Cardiac fibroblast (primary cell): ENCODE results near the gene FBXO3.
A peak's percentile ranks its signal among the peaks of the same experiment; 100 is the strongest.

Experiments
- DNase-seq, 2 donors: peaks; one replicate each; pipeline versions ENCODE4 v3.0.0 to v3.0.0-alpha.2; 2010; ENCODE audit warnings: low read depth in 2 of 2
- H3K4me3 ChIP-seq, 2 donors: replicated peaks in 1 of 2; 1 replicate in 1 of 2; 2 replicates in 1 of 2; pipeline ENCODE4 v1.5.1; 2011; ENCODE audit warnings: low read depth in 2 of 2, low read length in 2 of 2, mild to moderate bottlenecking in 2 of 2, moderate library complexity in 1 of 2
- TF ChIP-seq, protein P1 (sequence below): IDR thresholded peaks from one replicate; pipeline ENCODE4 v1.5.1; 2011; ENCODE audit warnings: low read depth, mild to moderate bottlenecking, low read length, inconsistent platforms

The FBXO3 gene

DNA sequence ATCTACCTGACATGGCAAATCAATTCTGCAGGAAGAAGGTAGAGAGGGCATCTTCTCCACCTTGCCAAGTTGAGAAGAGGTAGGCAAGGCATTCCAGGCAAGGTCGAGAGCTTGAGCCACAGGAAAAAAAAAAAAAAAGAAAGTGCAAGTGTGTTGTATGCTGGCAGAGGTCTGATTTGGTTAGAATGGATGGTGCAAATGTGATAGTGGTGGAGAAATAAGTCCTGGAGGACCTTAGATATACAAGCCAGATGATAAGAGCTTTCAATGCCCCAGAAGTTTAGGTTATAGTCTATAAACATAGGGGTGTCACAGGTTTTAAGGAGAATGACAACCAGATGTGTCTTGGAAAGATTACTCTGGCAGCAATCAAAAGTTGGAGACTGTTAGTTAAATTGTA is 1.4 kb downstream of the FBXO3 start:
- H3K4me3 ChIP-seq, result no peak overlapping the region
- TF ChIP-seq, protein P1, sequence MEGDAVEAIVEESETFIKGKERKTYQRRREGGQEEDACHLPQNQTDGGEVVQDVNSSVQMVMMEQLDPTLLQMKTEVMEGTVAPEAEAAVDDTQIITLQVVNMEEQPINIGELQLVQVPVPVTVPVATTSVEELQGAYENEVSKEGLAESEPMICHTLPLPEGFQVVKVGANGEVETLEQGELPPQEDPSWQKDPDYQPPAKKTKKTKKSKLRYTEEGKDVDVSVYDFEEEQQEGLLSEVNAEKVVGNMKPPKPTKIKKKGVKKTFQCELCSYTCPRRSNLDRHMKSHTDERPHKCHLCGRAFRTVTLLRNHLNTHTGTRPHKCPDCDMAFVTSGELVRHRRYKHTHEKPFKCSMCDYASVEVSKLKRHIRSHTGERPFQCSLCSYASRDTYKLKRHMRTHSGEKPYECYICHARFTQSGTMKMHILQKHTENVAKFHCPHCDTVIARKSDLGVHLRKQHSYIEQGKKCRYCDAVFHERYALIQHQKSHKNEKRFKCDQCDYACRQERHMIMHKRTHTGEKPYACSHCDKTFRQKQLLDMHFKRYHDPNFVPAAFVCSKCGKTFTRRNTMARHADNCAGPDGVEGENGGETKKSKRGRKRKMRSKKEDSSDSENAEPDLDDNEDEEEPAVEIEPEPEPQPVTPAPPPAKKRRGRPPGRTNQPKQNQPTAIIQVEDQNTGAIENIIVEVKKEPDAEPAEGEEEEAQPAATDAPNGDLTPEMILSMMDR, result no peak
- no peak for DNase-seq

GRCh38 chr11:33772300-33772699 is 2.0 kb downstream of the FBXO3 start:
- TF ChIP-seq, protein P1, result no peak
- DNase-seq, result peak in 1 of 2 donors; percentile 33
- no peak overlapping the region for H3K4me3 ChIP-seq

- TF ChIP-seq, protein P1, result no peak
- DNase-seq, result no peak
- no peak overlapping the region for H3K4me3 ChIP-seq
Measured at GRCh38 chr11:33770236-33770635, 4.1 kb downstream of the FBXO3 start.

DNA sequence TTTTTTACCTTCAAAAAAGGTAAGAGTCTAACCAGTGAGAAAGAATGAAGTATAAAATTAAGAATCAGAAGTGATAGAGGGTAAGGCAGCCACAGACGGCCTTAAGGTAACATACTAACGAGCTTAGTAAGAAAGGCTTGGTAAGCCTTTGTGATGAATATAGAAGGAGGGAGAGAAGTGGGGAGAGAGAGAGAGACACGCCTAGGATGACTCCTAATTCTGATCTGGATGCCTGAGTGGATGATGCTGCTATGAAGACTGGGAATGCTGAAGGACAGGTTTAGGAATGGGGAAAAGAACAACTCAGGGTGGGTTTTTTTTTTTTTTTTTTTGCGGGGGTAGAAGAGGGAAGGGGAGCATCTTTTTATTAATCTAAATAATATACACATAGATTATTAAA is 4.8 kb downstream of the FBXO3 start:
- DNase-seq, result no peak
- TF ChIP-seq, protein P1, result no peak
- H3K4me3 ChIP-seq, result no peak overlapping the region

- no peak for DNase-seq
- TF ChIP-seq, protein P1, result no peak
- H3K4me3 ChIP-seq, result no peak overlapping the region
Measured at GRCh38 chr11:33767624-33768023, 6.7 kb downstream of the FBXO3 start.

- TF ChIP-seq, protein P1, result no peak
- H3K4me3 ChIP-seq, result no peak overlapping the region
- no peak for DNase-seq
Measured at GRCh38 chr11:33766085-33766484, 8.2 kb downstream of the FBXO3 start.

GRCh38 chr11:33761471-33761870 is 12.8 kb downstream of the FBXO3 start:
- TF ChIP-seq, protein P1, result no peak
- no peak for DNase-seq

More at GRCh38 chr11:33761471-33761870, 12.8 kb downstream of the FBXO3 start:
- H3K4me3 ChIP-seq, result no peak overlapping the region
